Subcutaneous abdominal adipose tissue (tissue), 5 donors: ENCODE results near the gene IGSF5.

Experiments
- H3K27ac ChIP-seq: one replicate; pipeline ENCODE4 v1.7.0; 2013; ENCODE audit warnings: low read depth, mild to moderate bottlenecking, inconsistent platforms, low read length, moderate library complexity
- H3K27me3 ChIP-seq, 5 donors: one replicate each; pipeline ENCODE4 v1.7.0; 2013; ENCODE audit warnings: low read length in 5 of 5, inconsistent platforms in 1 of 5; ENCODE audit not compliant: control insufficient read depth in 5 of 5, insufficient read depth in 4 of 5
- H3K36me3 ChIP-seq, 5 donors: one replicate each; pipeline ENCODE4 v1.7.0; 2013; ENCODE audit warnings: low read length in 5 of 5; ENCODE audit not compliant: control insufficient read depth in 5 of 5, insufficient read depth in 5 of 5
- H3K4me1 ChIP-seq, 5 donors: one replicate each; pipeline ENCODE4 v1.7.0; 2013; ENCODE audit warnings: low read length in 5 of 5, mild to moderate bottlenecking in 3 of 5, moderate library complexity in 1 of 5; ENCODE audit not compliant: control insufficient read depth in 5 of 5, insufficient read depth in 5 of 5
- H3K4me3 ChIP-seq, 5 donors: one replicate each; pipeline ENCODE4 v1.7.0; 2013; ENCODE audit warnings: low read length in 5 of 5, low read depth in 1 of 5
- H3K9ac ChIP-seq, 5 donors: one replicate each; pipeline ENCODE4 v1.7.0; 2013; ENCODE audit warnings: low read length in 5 of 5, mild to moderate bottlenecking in 4 of 5, moderate library complexity in 3 of 5
- H3K9me3 ChIP-seq, 5 donors: one replicate each; pipeline ENCODE4 v1.7.0; 2013; ENCODE audit warnings: low read length in 5 of 5; ENCODE audit not compliant: control insufficient read depth in 5 of 5
- donor health status: healthy.
- donor health status: healthy.
- donor health status: healthy.
- donor health status: healthy.
- donor health status: healthy.

The IGSF5 gene

GRCh38 chr21:39714331-39714730, 30.7 kb upstream of the IGSF5 start:
- no peaks in the 10 kb centered on the region for H3K36me3 ChIP-seq
- no peak overlapping the region for H3K4me3 ChIP-seq
- no peak overlapping the region for H3K9ac ChIP-seq
- H3K9me3 ChIP-seq = no peaks in the 10 kb centered on the region
- no peaks in the 10 kb centered on the region for H3K4me1 ChIP-seq
- no peak overlapping the region for H3K27ac ChIP-seq
- peaks cover 0 to 13% (median 2%) of the 10 kb centered on the region in 5 donors for H3K27me3 ChIP-seq

GRCh38 chr21:39715804-39716397, 29.1 kb upstream of the IGSF5 start:
- Histone ChIP-seq H3K9me3 (no peaks in the 10 kb centered on the region), H3K4me3 (no peak overlapping the region), H3K27me3 (peaks cover 0 to 7% (median 1%) of the 10 kb centered on the region in 5 donors), H3K4me1 (peaks cover 0 to 14% (median 9%) of the 10 kb centered on the region in 5 donors), H3K27ac (no peak overlapping the region), H3K36me3 (no peaks in the 10 kb centered on the region), H3K9ac (no peak overlapping the region)

- Histone ChIP-seq H3K9ac (no peak overlapping the region), H3K4me3 (no peak overlapping the region), H3K36me3 (no peaks in the 10 kb centered on the region), H3K4me1 (peaks cover 0 to 14% (median 9%) of the 10 kb centered on the region in 5 donors), H3K9me3 (peaks cover 0 to 5% (median 0%) of the 10 kb centered on the region in 5 donors), H3K27ac (peak overlapping the region; percentile 35), H3K27me3 (no peaks in the 10 kb centered on the region)
Measured at GRCh38 chr21:39720126-39720778, 24.7 kb upstream of the IGSF5 start.

GRCh38 chr21:39721885-39722284, 23.1 kb upstream of the IGSF5 start:
- no peak overlapping the region for H3K9ac ChIP-seq
- H3K4me3 ChIP-seq = no peak overlapping the region
- H3K27me3 ChIP-seq = no peaks in the 10 kb centered on the region
- H3K27ac ChIP-seq = no peak overlapping the region
- peaks cover 0 to 5% (median 0%) of the 10 kb centered on the region in 5 donors for H3K9me3 ChIP-seq
- peaks cover 0 to 14% (median 9%) of the 10 kb centered on the region in 5 donors for H3K4me1 ChIP-seq
- no peaks in the 10 kb centered on the region for H3K36me3 ChIP-seq

- H3K4me3 ChIP-seq = no peak overlapping the region
- H3K9me3 ChIP-seq = peaks cover 0 to 5% (median 0%) of the 10 kb centered on the region in 5 donors
- H3K27ac ChIP-seq = no peak overlapping the region
- H3K4me1 ChIP-seq = peaks cover 0 to 9% (median 6%) of the 10 kb centered on the region in 5 donors
- H3K27me3 ChIP-seq = peaks cover 0 to 2% (median 0%) of the 10 kb centered on the region in 5 donors
- no peaks in the 10 kb centered on the region for H3K36me3 ChIP-seq
- no peak overlapping the region for H3K9ac ChIP-seq
Measured at GRCh38 chr21:39724944-39725343, 20.0 kb upstream of the IGSF5 start.

- no peaks in the 10 kb centered on the region for H3K4me1 ChIP-seq
- peaks cover 0 to 5% (median 0%) of the 10 kb centered on the region in 5 donors for H3K9me3 ChIP-seq
- no peak overlapping the region for H3K4me3 ChIP-seq
- no peak overlapping the region for H3K27ac ChIP-seq
- peaks cover 0 to 2% (median 0%) of the 10 kb centered on the region in 5 donors for H3K27me3 ChIP-seq
- no peaks in the 10 kb centered on the region for H3K36me3 ChIP-seq
- no peak overlapping the region for H3K9ac ChIP-seq
Measured at GRCh38 chr21:39726133-39726532, 18.9 kb upstream of the IGSF5 start.

GRCh38 chr21:39727401-39728120, 17.4 kb upstream of the IGSF5 start:
- H3K9me3 ChIP-seq = peaks cover 0 to 6% (median 0%) of the 10 kb centered on the region in 5 donors
- H3K4me3 ChIP-seq = no peak overlapping the region
- H3K27me3 ChIP-seq = peaks cover 0 to 2% (median 0%) of the 10 kb centered on the region in 5 donors
- no peak overlapping the region for H3K27ac ChIP-seq
- no peak overlapping the region for H3K9ac ChIP-seq
- H3K4me1 ChIP-seq = no peaks in the 10 kb centered on the region
- no peaks in the 10 kb centered on the region for H3K36me3 ChIP-seq

GRCh38 chr21:39728341-39728740, 16.6 kb upstream of the IGSF5 start:
- Histone ChIP-seq H3K27me3 (peaks cover 0 to 2% (median 0%) of the 10 kb centered on the region in 5 donors), H3K36me3 (no peaks in the 10 kb centered on the region), H3K9me3 (peaks cover 0 to 4% (median 0%) of the 10 kb centered on the region in 5 donors), H3K9ac (no peak overlapping the region), H3K27ac (no peak overlapping the region), H3K4me3 (no peak overlapping the region), H3K4me1 (no peaks in the 10 kb centered on the region)

- Histone ChIP-seq H3K9ac (no peak overlapping the region), H3K9me3 (peaks cover 0 to 4% (median 0%) of the 10 kb centered on the region in 5 donors), H3K27me3 (peaks cover 0 to 2% (median 0%) of the 10 kb centered on the region in 5 donors), H3K27ac (no peak overlapping the region), H3K36me3 (no peaks in the 10 kb centered on the region), H3K4me3 (no peak overlapping the region), H3K4me1 (no peaks in the 10 kb centered on the region)
Measured at GRCh38 chr21:39730418-39731157, 14.4 kb upstream of the IGSF5 start.
